Measurements from ENCODE around the gene TNS3. TPM values are rescaled to one million over a fixed set of nuclear protein-coding genes. Genes with fewer than 3 reads are reported as not detected.

Gene TNS3
- total and polyA plus RNA-seq, 2 donors (not counting 3 experiments of a cell fraction or from before 2014, with no cell fraction given) = 10.4 to 45.1 TPM

DNA sequence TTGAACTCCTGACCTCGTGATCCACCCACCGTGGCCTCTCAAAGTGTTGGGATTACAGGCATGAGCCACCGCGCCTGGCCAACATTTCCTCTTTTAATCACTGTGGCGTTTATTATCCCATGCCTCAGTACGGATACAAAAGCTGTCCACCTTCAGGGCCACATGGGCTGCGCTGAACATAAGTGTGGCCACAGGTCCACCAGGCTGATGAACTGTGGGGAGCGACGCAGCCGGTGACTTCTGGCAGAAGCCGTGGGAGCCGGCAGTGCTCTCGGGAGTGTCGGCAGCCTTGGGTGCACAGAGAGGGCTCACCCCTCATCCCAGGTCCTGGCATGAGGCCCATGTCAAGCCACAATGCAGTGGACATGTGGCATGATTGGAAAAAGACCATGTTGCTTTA lies 223.6 kb downstream of the TNS3 start:
- H3K4me1 ChIP-seq (ENCODE audit: control insufficient read depth, extremely low read depth, insufficient read depth, low read length) = no peaks in the 10 kb centered on the region
- POLR2A ChIA-PET = no interaction called here
- no peaks in the 10 kb centered on the region for H3K9me1 ChIP-seq (replicated peaks; ENCODE audit: control insufficient read depth, extremely low read depth, insufficient read depth, low read length)
- H3K9me3 ChIP-seq (replicated peaks; ENCODE audit: control insufficient read depth, insufficient read depth, low read length) = no peaks in the 10 kb centered on the region
- no peaks in the 10 kb centered on the region for H4K20me1 ChIP-seq (replicated peaks; ENCODE audit: control insufficient read depth, extremely low read depth, insufficient read depth, low read length)
- TF ChIP-seq EZH2 (IDR thresholded peaks at IDR 0.05; ENCODE audit: borderline replicate concordance, low read depth, low read length, severe bottlenecking) (no peak), CTCF (IDR thresholded peaks at IDR 0.05; ENCODE audit: extremely low read depth in 1 of 2, insufficient read depth in 1 of 2, low read depth in 1 of 2, low read length in 2 of 2) (no peak), POLR2A (IDR thresholded peaks at IDR 0.05; ENCODE audit: low read depth, low read length) (no peak), FOS (IDR thresholded peaks at IDR 0.05; ENCODE audit: borderline replicate concordance, insufficient read depth, low read length) (no peak), JUN (IDR thresholded peaks at IDR 0.05; ENCODE audit: borderline replicate concordance, insufficient read depth, insufficient read length, low read depth) (no peak), POLR2AphosphoS5 (IDR thresholded peaks at IDR 0.05; ENCODE audit: insufficient read depth, low read depth, low read length) (no peak), MAX (IDR thresholded peaks at IDR 0.05; ENCODE audit: insufficient read depth, insufficient read length) (no peak), MYC (IDR thresholded peaks at IDR 0.05; ENCODE audit: low read depth, low read length) (no peak), GATA2 (IDR thresholded peaks at IDR 0.05; ENCODE audit: insufficient read depth, insufficient read length, low read depth, low read length) (no peak)
- CTCF ChIA-PET = no interaction called here
- no peaks in the 10 kb centered on the region for H3K27me3 ChIP-seq (ENCODE audit: control insufficient read depth in 2 of 2, insufficient read depth in 2 of 2, low read length in 2 of 2)
- dilution Hi-C loops (cut with MboI; ENCODE audit: extremely low pct_ligation_motif_present, low sequenced_read_pairs) = no loop called here
- BruUV-seq (replicated peaks) = no TSS peak
- intact Hi-C loops (cut with micrococcal nuclease) = no loop called here
- no peak overlapping the region for H3K9ac ChIP-seq (replicated peaks; ENCODE audit: extremely low read depth, insufficient read depth, low read length)
- FAIRE-seq (no peak), DNase-seq (ENCODE audit: low read depth, low spot score) (no peak)
- no peak overlapping the region for H3K27ac ChIP-seq (ENCODE audit: insufficient read depth, low read depth, low read length)
- H2AFZ ChIP-seq (ENCODE audit: low read depth, low read length) = no peak overlapping the region
- H3K36me3 ChIP-seq (ENCODE audit: control insufficient read depth in 2 of 2, extremely low read depth in 1 of 2, insufficient read depth in 2 of 2, low read length in 2 of 2) = no peaks in the 10 kb centered on the region
- H3K4me2 ChIP-seq (ENCODE audit: insufficient read depth, low read length) = no peak overlapping the region
- H3K79me2 ChIP-seq (ENCODE audit: control insufficient read depth, insufficient read depth, low read length) = peaks cover 7% of the 10 kb centered on the region
- no peak overlapping the region for H3K4me3 ChIP-seq (replicated peaks in 1 of 3; ENCODE audit: insufficient read depth in 1 of 3, low read depth in 1 of 3, low read length in 3 of 3)

Measured in endothelial cell of umbilical vein (primary cell).